ENCODE data around the gene WIF1. TPM values are rescaled to one million over a fixed set of nuclear protein-coding genes. Genes with fewer than 3 reads are reported as not detected.

Gene WIF1
- total RNA-seq, 2 donors from 2014 or later = 0.28 TPM; not detected in 1

GRCh38 chr12:65152596-65152995 lies 31.5 kb upstream of the WIF1 start:
- no peak overlapping the region for H3K27ac ChIP-seq
- TF ChIP-seq, protein P1, sequence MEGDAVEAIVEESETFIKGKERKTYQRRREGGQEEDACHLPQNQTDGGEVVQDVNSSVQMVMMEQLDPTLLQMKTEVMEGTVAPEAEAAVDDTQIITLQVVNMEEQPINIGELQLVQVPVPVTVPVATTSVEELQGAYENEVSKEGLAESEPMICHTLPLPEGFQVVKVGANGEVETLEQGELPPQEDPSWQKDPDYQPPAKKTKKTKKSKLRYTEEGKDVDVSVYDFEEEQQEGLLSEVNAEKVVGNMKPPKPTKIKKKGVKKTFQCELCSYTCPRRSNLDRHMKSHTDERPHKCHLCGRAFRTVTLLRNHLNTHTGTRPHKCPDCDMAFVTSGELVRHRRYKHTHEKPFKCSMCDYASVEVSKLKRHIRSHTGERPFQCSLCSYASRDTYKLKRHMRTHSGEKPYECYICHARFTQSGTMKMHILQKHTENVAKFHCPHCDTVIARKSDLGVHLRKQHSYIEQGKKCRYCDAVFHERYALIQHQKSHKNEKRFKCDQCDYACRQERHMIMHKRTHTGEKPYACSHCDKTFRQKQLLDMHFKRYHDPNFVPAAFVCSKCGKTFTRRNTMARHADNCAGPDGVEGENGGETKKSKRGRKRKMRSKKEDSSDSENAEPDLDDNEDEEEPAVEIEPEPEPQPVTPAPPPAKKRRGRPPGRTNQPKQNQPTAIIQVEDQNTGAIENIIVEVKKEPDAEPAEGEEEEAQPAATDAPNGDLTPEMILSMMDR (IDR thresholded peaks at IDR 0.05) = no peak
- H3K9me3 ChIP-seq = no peaks in the 10 kb centered on the region
- H3K36me3 ChIP-seq = no peaks in the 10 kb centered on the region
- H3K4me1 ChIP-seq = no peaks in the 10 kb centered on the region
- no peak for DNase-seq (ENCODE audit: low spot score)
- no peaks in the 10 kb centered on the region for H3K27me3 ChIP-seq
- no peak overlapping the region for H3K4me3 ChIP-seq

DNA sequence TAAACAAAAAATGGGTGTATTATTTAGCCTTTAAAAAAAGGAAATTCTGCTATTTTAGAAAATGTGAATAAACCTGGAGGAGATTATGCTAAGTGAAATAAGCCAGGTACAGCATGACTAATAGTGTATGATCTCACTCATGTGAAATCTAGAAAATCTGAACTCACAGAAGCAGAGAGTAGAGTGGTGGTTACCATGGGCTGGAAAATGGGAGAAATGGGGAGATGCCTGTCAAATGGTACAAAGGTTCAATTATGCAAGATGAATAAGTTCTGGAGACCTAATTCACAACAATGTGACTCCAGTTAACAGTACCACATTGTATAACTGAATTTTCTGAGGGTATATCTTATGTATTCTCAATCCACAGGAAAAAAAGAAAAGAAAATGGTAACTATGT lies 30.9 kb upstream of the WIF1 start:
- TF ChIP-seq, protein P1 (IDR thresholded peaks at IDR 0.05) = no peak

GRCh38 chr12:65147312-65147905 lies 26.3 kb upstream of the WIF1 start:
- H3K36me3 ChIP-seq = no peaks in the 10 kb centered on the region
- H3K4me1 ChIP-seq = no peaks in the 10 kb centered on the region
- no peak for DNase-seq (ENCODE audit: low spot score)
- H3K9me3 ChIP-seq = no peaks in the 10 kb centered on the region
- H3K4me3 ChIP-seq = no peak overlapping the region
- H3K27me3 ChIP-seq = no peaks in the 10 kb centered on the region
- TF ChIP-seq, protein P1 (IDR thresholded peaks at IDR 0.05) = no peak
- no peak overlapping the region for H3K27ac ChIP-seq

More for the DNA sequence above, 30.9 kb upstream of the WIF1 start:
- H3K36me3 ChIP-seq = no peaks in the 10 kb centered on the region
- H3K4me1 ChIP-seq = no peaks in the 10 kb centered on the region
- H3K27ac ChIP-seq = no peak overlapping the region
- DNase-seq (ENCODE audit: low spot score) = no peak
- H3K4me3 ChIP-seq = no peak overlapping the region
- H3K27me3 ChIP-seq = no peaks in the 10 kb centered on the region
- no peaks in the 10 kb centered on the region for H3K9me3 ChIP-seq

DNA sequence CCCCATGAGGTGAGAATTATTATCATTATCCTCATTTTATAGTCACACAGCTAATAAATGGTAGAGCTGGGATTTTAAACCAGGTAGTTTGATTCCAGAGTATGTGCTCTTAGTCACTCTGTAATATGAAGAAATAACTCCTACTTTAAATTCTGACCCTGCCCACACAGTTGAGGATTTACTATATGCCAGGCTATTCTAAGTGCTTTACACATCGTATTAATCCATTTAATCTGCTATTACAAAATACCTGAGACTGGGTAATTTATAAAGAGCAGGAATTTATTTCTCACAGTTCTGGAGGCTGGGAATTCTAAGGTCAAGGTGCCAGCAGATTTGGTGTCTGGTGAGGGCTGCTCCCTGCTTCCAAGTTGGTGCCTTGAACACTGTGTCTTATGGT lies 19.6 kb upstream of the WIF1 start:
- H3K4me1 ChIP-seq = no peaks in the 10 kb centered on the region
- no peak overlapping the region for H3K4me3 ChIP-seq

DNA sequence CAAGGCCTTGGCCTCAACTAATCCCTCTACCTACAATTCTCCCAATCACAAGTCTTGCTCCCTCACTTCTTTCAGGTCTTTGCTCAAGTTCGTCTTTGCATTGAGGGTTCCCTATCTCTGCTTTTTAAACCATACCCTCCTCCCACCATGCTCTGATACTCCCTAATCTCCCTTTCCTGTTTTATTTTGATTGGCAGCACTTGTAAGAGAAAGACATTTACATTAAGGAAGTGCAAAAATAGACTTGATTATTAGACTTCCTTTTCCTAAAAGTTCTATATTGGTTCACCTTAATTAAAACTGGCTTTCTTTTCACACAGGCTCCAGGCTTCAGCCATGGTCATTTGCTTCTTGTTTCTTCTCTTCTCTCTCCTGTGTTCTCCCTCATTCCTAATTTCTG lies 18.3 kb upstream of the WIF1 start:
- TF ChIP-seq, protein P1 (IDR thresholded peaks at IDR 0.05) = no peak
- Histone ChIP-seq H3K9me3 (no peaks in the 10 kb centered on the region), H3K4me1 (no peaks in the 10 kb centered on the region), H3K36me3 (no peaks in the 10 kb centered on the region), H3K27me3 (no peaks in the 10 kb centered on the region), H3K4me3 (no peak overlapping the region), H3K27ac (no peak overlapping the region)
- no peak for DNase-seq (ENCODE audit: low spot score)

More for the DNA sequence above, 19.6 kb upstream of the WIF1 start:
- H3K27me3 ChIP-seq = no peaks in the 10 kb centered on the region
- no peak overlapping the region for H3K27ac ChIP-seq
- no peaks in the 10 kb centered on the region for H3K9me3 ChIP-seq
- DNase-seq (ENCODE audit: low spot score) = no peak
- TF ChIP-seq, protein P1 (IDR thresholded peaks at IDR 0.05) = no peak
- no peaks in the 10 kb centered on the region for H3K36me3 ChIP-seq

DNA sequence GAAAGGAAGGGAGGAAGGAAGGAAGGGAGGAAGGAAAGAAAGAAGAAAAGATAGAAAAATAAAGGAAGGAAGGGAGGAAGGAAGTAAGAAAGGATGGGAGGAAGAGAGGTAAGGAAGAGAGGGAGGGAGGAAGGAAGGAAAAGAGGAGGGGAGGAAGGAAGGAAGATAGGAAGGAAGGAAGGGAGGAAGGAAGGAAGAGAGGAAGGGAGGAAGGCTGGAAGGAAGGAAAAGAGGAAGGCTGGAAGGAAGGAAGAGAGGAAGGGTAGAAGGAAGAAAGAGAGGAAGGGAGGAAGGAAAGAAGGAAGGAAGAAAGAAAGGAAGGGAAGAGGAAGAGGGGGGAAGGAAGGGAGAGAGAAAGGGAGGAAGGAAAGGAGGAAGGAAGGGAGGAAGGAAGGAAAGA lies 12.8 kb upstream of the WIF1 start:
- Histone ChIP-seq H3K27ac (no peak overlapping the region), H3K36me3 (no peaks in the 10 kb centered on the region), H3K4me1 (no peaks in the 10 kb centered on the region), H3K4me3 (no peak overlapping the region), H3K27me3 (no peaks in the 10 kb centered on the region), H3K9me3 (no peaks in the 10 kb centered on the region)
- DNase-seq (ENCODE audit: low spot score) = no peak
- TF ChIP-seq, protein P1 (IDR thresholded peaks at IDR 0.05) = no peak
